K562 (cell line): Measurements from ENCODE around the gene CAMK2B.

Source experiments
- CBX5 ChIP-seq: IDR thresholded peaks from 2 replicates; pipeline ENCODE4 v1.6.1; 2014; ENCODE audit warnings: low read depth, borderline replicate concordance
- CHD2 ChIP-seq: IDR thresholded peaks from 2 replicates; pipeline ENCODE4 v1.6.1; 2011; ENCODE audit warnings: low read depth, low read length
- CTCF ChIP-seq, 3 experiments: IDR thresholded peaks in 2 of 3; conservative IDR thresholded peaks in 1 of 3; 2 replicates each; pipeline ENCODE4 v1.5.1; 2011 to 2012; ENCODE audit warnings: low read length in 3 of 3, mild to moderate bottlenecking in 3 of 3, control low read depth in 2 of 3, improper control_type of control experiment in 1 of 3, inconsistent platforms in 1 of 3, low read depth in 1 of 3, mixed read lengths in 1 of 3, moderate library complexity in 1 of 3; ENCODE audit not compliant: insufficient read depth in 2 of 3
- FUS ChIP-seq: fragments of 200-400 bp; formaldehyde crosslinking; optimal IDR thresholded peaks from 2 replicates; pipeline ENCODE3; 2017; ENCODE audit warnings: low read depth, low read length
- HNRNPH1 ChIP-seq: fragments of 200-400 bp; formaldehyde crosslinking; optimal IDR thresholded peaks from 2 replicates; pipeline ENCODE3; 2017; ENCODE audit warnings: low read depth, mild to moderate bottlenecking, low read length, moderate library complexity
- MAFG ChIP-seq: fragments of 450-650 bp; conservative IDR thresholded peaks from 2 replicates; pipeline ENCODE4 v1.6.1; 2016; ENCODE audit warnings: missing genetic modification characterization, missing compliant biosample characterization
- MAFK ChIP-seq: IDR thresholded peaks from 2 replicates; pipeline ENCODE4 v1.6.1; 2011; ENCODE audit warnings: low read length, improper control_type of control experiment
- MAX ChIP-seq: sonication (generic); formaldehyde crosslinking; IDR thresholded peaks from 2 replicates; pipeline ENCODE4 v1.9.0; 2022; ENCODE audit warnings: mild to moderate bottlenecking, missing genetic modification reagents
- MEF2D ChIP-seq: conservative IDR thresholded peaks from 2 replicates; pipeline ENCODE4 v1.6.1; 2016; ENCODE audit warnings: low read depth, missing genetic modification characterization, missing compliant biosample characterization
- POLR2AphosphoS5 ChIP-seq: IDR thresholded peaks from 2 replicates; pipeline ENCODE4 v1.6.1; 2011; ENCODE audit warnings: mild to moderate bottlenecking, low read depth, low read length, moderate library complexity; ENCODE audit not compliant: control insufficient read depth, insufficient read depth
- SREBF2 ChIP-seq: sonication (generic); formaldehyde crosslinking; IDR thresholded peaks from 2 replicates; pipeline ENCODE4 v1.4.0; 2020; ENCODE audit warnings: mild to moderate bottlenecking, missing genetic modification reagents
- ZC3H4 ChIP-seq: sonication (generic); formaldehyde crosslinking; IDR thresholded peaks from 2 replicates; pipeline ENCODE4 v1.9.0; 2021; ENCODE audit warnings: missing genetic modification reagents, borderline replicate concordance
- ZNF639 ChIP-seq, 2 experiments: fragments of 200-800 bp in 1 of 2; sonication (Bioruptor generic) in 1 of 2; sonication (generic) in 1 of 2; formaldehyde crosslinking in 1 of 2; IDR thresholded peaks in 1 of 2; conservative IDR thresholded peaks in 1 of 2; 2 replicates each; pipeline versions ENCODE4 v1.5.0 to v1.6.1; 2016 to 2020; ENCODE audit warnings: missing compliant biosample characterization in 1 of 2, missing genetic modification characterization in 1 of 2, missing genetic modification reagents in 1 of 2

- TF ChIP-seq CTCF (IDR thresholded peaks at IDR 0.05 in 2 of 3, conservative IDR thresholded peaks at IDR 0.05 in 1 of 3; ENCODE audit: insufficient read depth in 2 of 3, low read depth in 1 of 3, low read length in 3 of 3) (no peak), HNRNPH1 (no peak), MAFK (no peak), ZC3H4 (CRISPR knock-in tag) (no peak), MAX (CRISPR knock-in tag) (no peak), POLR2AphosphoS5 (no peak), CBX5 (no peak), FUS (no peak), SREBF2 (no peak), ZNF639 (CRISPR knock-in tag; conservative IDR thresholded peaks at IDR 0.05 in 1 of 2, IDR thresholded peaks at IDR 0.05 in 1 of 2) (no peak), MEF2D (tag) (no peak), CHD2 (no peak), MAFG (tag) (no peak)
Observed at GRCh38 chr7:44213206-44213876, 112.1 kb downstream of the CAMK2B start.
